Fibroblast of lung (primary cell): ENCODE results near the gene CDR2L. TPM values are rescaled to one million over a fixed set of nuclear protein-coding genes. Genes with fewer than 3 reads are reported as not detected.

ENCODE experiments used
- DNase-seq, 2 donors: peaks; one replicate each; pipeline versions ENCODE4 v3.0.0 to v3.0.0-alpha.2; 2010; ENCODE audit warnings: low read depth in 2 of 2
- H2AFZ ChIP-seq: 2 replicates; pipeline ENCODE4 v1.5.1; 2012; ENCODE audit warnings: low read length, control low read depth, inconsistent platforms
- H3K27ac ChIP-seq: 2 replicates; pipeline ENCODE4 v1.5.1; 2011; ENCODE audit warnings: low read length, control low read depth; ENCODE audit not compliant: insufficient read depth
- H3K27me3 ChIP-seq: 2 replicates; pipeline ENCODE4 v1.5.1; 2011; ENCODE audit warnings: mild to moderate bottlenecking, low read length; ENCODE audit not compliant: control insufficient read depth, insufficient read depth
- H3K36me3 ChIP-seq: 2 replicates; pipeline ENCODE4 v1.5.1; 2011; ENCODE audit warnings: low read length; ENCODE audit not compliant: control insufficient read depth, insufficient read depth
- H3K4me1 ChIP-seq: 2 replicates; pipeline ENCODE4 v1.5.1; 2011; ENCODE audit warnings: low read length; ENCODE audit not compliant: control insufficient read depth, insufficient read depth; ENCODE audit errors: extremely low read depth
- H3K4me2 ChIP-seq: 2 replicates; pipeline ENCODE4 v1.5.1; 2011; ENCODE audit warnings: low read length, control low read depth; ENCODE audit not compliant: insufficient read depth; ENCODE audit errors: extremely low read depth
- H3K4me3 ChIP-seq, 4 experiments: fragments of 200-600 bp in 1 of 4; sonication (generic) in 1 of 4; replicated peaks in 1 of 4; 2 replicates each; pipeline ENCODE4 v1.5.1; 2011 to 2016; ENCODE audit warnings: low read length in 4 of 4, low read depth in 3 of 4, mild to moderate bottlenecking in 3 of 4, control low read depth in 2 of 4, inconsistent platforms in 1 of 4, mixed read lengths in 1 of 4; ENCODE audit not compliant: insufficient read depth in 1 of 4; ENCODE audit errors: control extremely low read depth in 1 of 4
- H3K79me2 ChIP-seq: 2 replicates; pipeline ENCODE4 v1.5.1; 2012; ENCODE audit warnings: mild to moderate bottlenecking, low read length, inconsistent platforms; ENCODE audit not compliant: control insufficient read depth, insufficient read depth
- H3K9ac ChIP-seq: 2 replicates; pipeline ENCODE4 v1.5.1; 2011; ENCODE audit warnings: mild to moderate bottlenecking, low read length, control low read depth; ENCODE audit not compliant: insufficient read depth
- H3K9me3 ChIP-seq: 2 replicates; pipeline ENCODE4 v1.5.1; 2012; ENCODE audit warnings: low read depth, low read length; ENCODE audit not compliant: control insufficient read depth, insufficient read depth
- H4K20me1 ChIP-seq: 2 replicates; pipeline ENCODE4 v1.5.1; 2011; ENCODE audit warnings: low read length; ENCODE audit not compliant: control insufficient read depth, insufficient read depth; ENCODE audit errors: extremely low read depth
- EZH2 ChIP-seq: IDR thresholded peaks from 2 replicates; pipeline ENCODE4 v1.5.1; 2012; ENCODE audit warnings: low read length, control low read depth, mild to moderate bottlenecking; ENCODE audit errors: missing control alignments
- polyA plus RNA-seq, 2 donors: library from polyadenylated mRNA; depleted of rRNA in 1 of 2; stranded (reverse) in 1 of 2; unstranded in 1 of 2; fragments of >200 nt; gene quantifications; 2 replicates each; pipeline ENCODE4 v1.2.1, GENCODE V29; 2011 to 2012; ENCODE audit warnings: missing spikeins in 1 of 2
- total RNA-seq: library from RNA; depleted of rRNA; stranded (reverse); fragments of >200 nt; gene quantifications from 2 replicates; pipeline ENCODE4 v1.2.1, GENCODE V29; 2014
- TF ChIP-seq, protein P1 (sequence below), 2 donors: IDR thresholded peaks in 1 of 2; conservative IDR thresholded peaks in 1 of 2; 1 replicate in 1 of 2; 2 replicates in 1 of 2; pipeline ENCODE4 v1.5.1; 2011 to 2012; ENCODE audit warnings: low read length in 2 of 2, control low read depth in 1 of 2, inconsistent platforms in 1 of 2, low read depth in 1 of 2, mild to moderate bottlenecking in 1 of 2

Gene CDR2L
- total and polyA plus RNA-seq, 2 donors (not counting 1 experiment from before 2014, with no cell fraction given): 9.7 to 12.2 TPM

DNA sequence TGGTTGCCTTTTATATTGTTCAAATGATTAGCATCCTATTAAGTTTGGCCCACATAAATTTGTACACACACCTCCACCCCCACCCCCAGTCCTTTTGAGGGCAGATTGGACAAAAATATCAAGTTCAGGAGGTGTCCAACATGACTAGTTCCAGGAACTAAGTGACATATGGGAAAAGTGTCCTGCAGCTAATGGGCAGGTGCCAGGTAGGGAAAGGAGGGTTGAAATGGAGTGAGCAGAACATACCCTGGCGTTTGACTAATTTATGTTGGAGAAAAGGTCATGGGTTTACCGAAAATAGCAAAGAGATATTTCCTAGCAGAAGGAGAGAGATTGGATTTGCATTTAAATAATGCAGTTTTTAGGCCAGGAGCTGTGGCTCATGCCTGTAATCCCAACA is 64.5 kb downstream of the CDR2L start:
- no peaks in the 10 kb centered on the region for H4K20me1 ChIP-seq
- H2AFZ ChIP-seq: no peak overlapping the region
- H3K9me3 ChIP-seq: no peaks in the 10 kb centered on the region
- H3K27ac ChIP-seq: no peak overlapping the region
- H3K79me2 ChIP-seq: peaks cover 9% of the 10 kb centered on the region
- H3K27me3 ChIP-seq: no peaks in the 10 kb centered on the region
- peaks cover 3% of the 10 kb centered on the region for H3K4me1 ChIP-seq
- no peak for DNase-seq
- H3K9ac ChIP-seq: no peak overlapping the region
- H3K36me3 ChIP-seq: peaks cover 5% of the 10 kb centered on the region
- TF ChIP-seq EZH2: no peak
- TF ChIP-seq, protein P1, sequence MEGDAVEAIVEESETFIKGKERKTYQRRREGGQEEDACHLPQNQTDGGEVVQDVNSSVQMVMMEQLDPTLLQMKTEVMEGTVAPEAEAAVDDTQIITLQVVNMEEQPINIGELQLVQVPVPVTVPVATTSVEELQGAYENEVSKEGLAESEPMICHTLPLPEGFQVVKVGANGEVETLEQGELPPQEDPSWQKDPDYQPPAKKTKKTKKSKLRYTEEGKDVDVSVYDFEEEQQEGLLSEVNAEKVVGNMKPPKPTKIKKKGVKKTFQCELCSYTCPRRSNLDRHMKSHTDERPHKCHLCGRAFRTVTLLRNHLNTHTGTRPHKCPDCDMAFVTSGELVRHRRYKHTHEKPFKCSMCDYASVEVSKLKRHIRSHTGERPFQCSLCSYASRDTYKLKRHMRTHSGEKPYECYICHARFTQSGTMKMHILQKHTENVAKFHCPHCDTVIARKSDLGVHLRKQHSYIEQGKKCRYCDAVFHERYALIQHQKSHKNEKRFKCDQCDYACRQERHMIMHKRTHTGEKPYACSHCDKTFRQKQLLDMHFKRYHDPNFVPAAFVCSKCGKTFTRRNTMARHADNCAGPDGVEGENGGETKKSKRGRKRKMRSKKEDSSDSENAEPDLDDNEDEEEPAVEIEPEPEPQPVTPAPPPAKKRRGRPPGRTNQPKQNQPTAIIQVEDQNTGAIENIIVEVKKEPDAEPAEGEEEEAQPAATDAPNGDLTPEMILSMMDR (conservative IDR thresholded peaks at IDR 0.05 in 1 of 2, IDR thresholded peaks at IDR 0.05 in 1 of 2; ENCODE audit: low read depth in 1 of 2, low read length in 2 of 2): no peak
- H3K4me2 ChIP-seq: no peak overlapping the region
- no peak overlapping the region for H3K4me3 ChIP-seq

Other genes starting within 250 kb of the CDR2L start
- gene NHERF1, start 239.0 kb upstream of the CDR2L start, total RNA-seq: 7.2 and 10.2 TPM in 2 replicates
- 13.9 and 29.7 TPM in 2 replicates for gene NHERF1, start 239.0 kb upstream of the CDR2L start, polyA plus RNA-seq
- gene NAT9, start 211.3 kb upstream of the CDR2L start, total RNA-seq: 29.0 and 39.6 TPM in 2 replicates
- gene NAT9, start 211.3 kb upstream of the CDR2L start, polyA plus RNA-seq: 21.2 and 34.7 TPM in 2 replicates
- 0.26 and 0.50 TPM in 2 replicates for gene GRIN2C, start 127.7 kb upstream of the CDR2L start, total RNA-seq
- 0.01 TPM in 2 replicates for gene GRIN2C, start 127.7 kb upstream of the CDR2L start, polyA plus RNA-seq
- 49.1 and 71.0 TPM in 2 replicates for gene FDXR, start 114.6 kb upstream of the CDR2L start, total RNA-seq
- 6.8 and 11.0 TPM in 2 replicates for gene FDXR, start 114.6 kb upstream of the CDR2L start, polyA plus RNA-seq
- gene FADS6, start 94.0 kb upstream of the CDR2L start, total RNA-seq: not detected in 2 replicates
- gene FADS6, start 94.0 kb upstream of the CDR2L start, polyA plus RNA-seq: not detected in 2 replicates
- gene USH1G, start 64.4 kb upstream of the CDR2L start, total RNA-seq: under 0.01 TPM in 1 of 2 replicates, not detected in the other
- gene USH1G, start 64.4 kb upstream of the CDR2L start, polyA plus RNA-seq: not detected in 2 replicates
- not detected in 2 replicates for gene OTOP2, start 63.4 kb upstream of the CDR2L start, total RNA-seq
- gene OTOP2, start 63.4 kb upstream of the CDR2L start, polyA plus RNA-seq: not detected in 2 replicates
- not detected in 2 replicates for gene OTOP3, start 51.7 kb upstream of the CDR2L start, total RNA-seq
- gene OTOP3, start 51.7 kb upstream of the CDR2L start, polyA plus RNA-seq: not detected in 2 replicates
- gene HID1, start 14.9 kb upstream of the CDR2L start, total RNA-seq: under 0.01 and 0.17 TPM in 2 replicates
- gene HID1, start 14.9 kb upstream of the CDR2L start, polyA plus RNA-seq: 0.23 and 0.27 TPM in 2 replicates
- 26.5 and 35.2 TPM in 2 replicates for gene MRPL58, start 25.0 kb downstream of the CDR2L start, total RNA-seq
- 49.1 and 60.8 TPM in 2 replicates for gene MRPL58, start 25.0 kb downstream of the CDR2L start, polyA plus RNA-seq
- gene ATP5PD, start 59.3 kb downstream of the CDR2L start, total RNA-seq: 258 and 317 TPM in 2 replicates
- gene ATP5PD, start 59.3 kb downstream of the CDR2L start, polyA plus RNA-seq: 442 and 521 TPM in 2 replicates
- gene KCTD2, start 59.6 kb downstream of the CDR2L start, total RNA-seq: 17.5 and 17.7 TPM in 2 replicates
- gene KCTD2, start 59.6 kb downstream of the CDR2L start, polyA plus RNA-seq: 29.5 and 35.8 TPM in 2 replicates
- 3.6 and 8.4 TPM in 2 replicates for gene SLC16A5, start 100.3 kb downstream of the CDR2L start, total RNA-seq
- 1.5 and 2.4 TPM in 2 replicates for gene SLC16A5, start 100.3 kb downstream of the CDR2L start, polyA plus RNA-seq
- 2.8 and 3.1 TPM in 2 replicates for gene ARMC7, start 122.3 kb downstream of the CDR2L start, total RNA-seq
- gene ARMC7, start 122.3 kb downstream of the CDR2L start, polyA plus RNA-seq: 5.7 and 5.9 TPM in 2 replicates
- 25.7 and 29.9 TPM in 2 replicates for gene NT5C, start 144.1 kb downstream of the CDR2L start, total RNA-seq
- 18.6 and 21.6 TPM in 2 replicates for gene NT5C, start 144.1 kb downstream of the CDR2L start, polyA plus RNA-seq
- gene JPT1, start 166.9 kb downstream of the CDR2L start, total RNA-seq: 51.9 and 78.8 TPM in 2 replicates
- 142 and 271 TPM in 2 replicates for gene JPT1, start 166.9 kb downstream of the CDR2L start, polyA plus RNA-seq
- 109 and 122 TPM in 2 replicates for gene SUMO2, start 195.3 kb downstream of the CDR2L start, total RNA-seq
- 190 and 191 TPM in 2 replicates for gene SUMO2, start 195.3 kb downstream of the CDR2L start, polyA plus RNA-seq
- gene NUP85, start 218.0 kb downstream of the CDR2L start, total RNA-seq: 18.5 and 21.3 TPM in 2 replicates
- 29.6 and 49.1 TPM in 2 replicates for gene NUP85, start 218.0 kb downstream of the CDR2L start, polyA plus RNA-seq